GM21360 (cell line): Measurements from ENCODE around the gene AKAP6.
A peak's percentile ranks its signal among the peaks of the same experiment; 100 is the strongest.
"Not testable (repeated sequence)": the region's sequence is repeated elsewhere in the genome, so short reads cannot be mapped to it uniquely, and the experiment has no call there.

Experiments used
- ATAC-seq: cut with Tn5 transposase; IDR thresholded peaks from one replicate; pipeline ENCODE4 v1.9.1; 2021; ENCODE audit warnings: mild to moderate bottlenecking, moderate library complexity; ENCODE audit not compliant: unreplicated experiment

Gene AKAP6

GRCh38 chr14:32435411-32435810 is 106.3 kb downstream of the AKAP6 start:
- no peak for ATAC-seq

DNA sequence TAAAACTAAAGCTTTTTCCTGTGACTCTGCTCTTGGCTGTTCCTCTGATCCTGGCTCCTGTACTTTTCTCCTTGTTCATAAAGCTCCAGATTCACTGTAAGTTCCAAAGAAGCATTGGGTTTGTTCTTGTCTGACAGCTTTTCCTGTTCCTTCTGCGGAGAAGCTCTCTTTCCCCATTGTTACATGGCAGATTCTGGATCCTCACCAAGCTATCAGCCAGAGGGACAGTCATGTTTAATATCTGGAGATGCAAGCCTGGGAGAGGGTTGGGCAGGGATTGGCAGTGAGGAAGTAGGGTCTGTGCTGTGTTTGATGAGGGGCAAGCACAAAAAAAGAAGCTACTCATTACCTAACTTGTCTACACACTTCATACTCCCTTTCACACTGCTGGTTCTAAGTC is 107.9 kb downstream of the AKAP6 start:
- no peak for ATAC-seq

DNA sequence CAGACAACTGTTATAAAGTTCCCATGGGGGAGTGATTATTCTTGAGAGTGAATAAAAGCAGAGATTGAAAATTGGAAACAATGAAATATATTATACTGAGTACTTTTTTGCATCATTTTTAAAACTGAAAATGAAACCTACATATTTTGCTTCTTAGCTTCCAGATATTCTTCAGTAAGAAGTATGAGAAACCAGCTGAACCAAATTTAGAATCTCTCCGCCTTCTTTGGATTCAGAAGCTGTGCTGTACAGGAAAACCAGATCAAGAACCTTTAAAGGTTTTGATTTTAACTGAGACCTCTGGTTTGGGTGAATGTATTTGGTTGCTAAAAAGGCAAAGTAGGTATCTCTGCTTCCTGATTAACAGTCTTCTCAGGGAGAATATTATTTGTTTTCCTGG is 109.4 kb downstream of the AKAP6 start:
- ATAC-seq = no peak

DNA sequence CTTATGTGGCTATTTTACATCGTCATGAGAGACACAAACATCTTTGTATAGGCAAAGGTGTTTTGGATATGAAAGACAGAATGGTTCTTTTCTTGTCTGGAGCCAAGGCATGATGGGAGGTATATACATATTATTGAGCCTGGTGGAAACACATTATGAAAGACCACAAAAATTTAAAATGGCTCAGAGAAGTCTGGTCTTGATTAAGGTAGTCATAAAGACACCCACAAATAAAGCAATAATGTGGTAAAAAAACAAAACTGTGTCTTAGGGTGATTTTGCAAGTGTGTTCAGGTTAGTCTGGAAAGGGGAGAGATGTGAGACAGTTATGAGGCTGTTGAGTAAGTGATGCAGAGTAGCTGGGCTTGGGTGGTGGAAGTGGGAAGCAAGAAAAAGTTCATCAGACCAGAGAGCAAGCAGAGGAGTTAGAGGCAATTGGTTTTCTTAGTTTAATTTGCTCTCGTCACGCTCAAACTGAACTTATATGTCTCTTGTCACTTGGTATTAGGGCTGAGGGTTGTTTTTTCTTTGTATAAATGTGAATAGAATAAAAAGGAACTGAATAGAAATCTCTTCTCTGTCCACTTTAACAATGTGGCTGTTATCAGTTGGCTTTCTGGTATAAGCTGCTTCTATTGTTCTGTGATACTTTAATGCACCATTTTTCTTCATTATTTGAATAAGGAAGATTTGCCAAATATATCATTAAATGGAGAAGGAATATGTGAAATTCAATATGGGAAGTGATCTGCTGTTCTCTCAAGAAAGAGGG is 115.0 kb downstream of the AKAP6 start:
- no peak for ATAC-seq

DNA sequence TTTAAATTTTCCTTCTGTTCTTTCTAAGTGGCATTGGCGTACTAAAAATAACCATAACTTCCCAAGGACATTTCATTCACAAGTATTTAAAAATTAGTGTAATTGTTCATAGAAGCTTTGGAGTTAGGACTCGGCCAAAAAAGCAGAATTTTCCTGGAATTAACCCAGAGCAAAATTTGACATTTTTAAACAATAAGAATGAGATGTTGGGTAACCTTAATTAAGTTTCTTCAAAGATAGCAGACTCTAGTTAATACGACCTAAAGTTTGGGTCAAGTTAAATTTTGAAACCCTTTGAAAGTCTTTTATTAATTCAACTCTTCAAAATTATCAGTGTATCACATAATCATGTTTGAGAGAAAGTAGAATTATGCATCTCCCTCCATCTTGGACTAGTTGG is 118.3 kb downstream of the AKAP6 start:
- no peak for ATAC-seq

DNA sequence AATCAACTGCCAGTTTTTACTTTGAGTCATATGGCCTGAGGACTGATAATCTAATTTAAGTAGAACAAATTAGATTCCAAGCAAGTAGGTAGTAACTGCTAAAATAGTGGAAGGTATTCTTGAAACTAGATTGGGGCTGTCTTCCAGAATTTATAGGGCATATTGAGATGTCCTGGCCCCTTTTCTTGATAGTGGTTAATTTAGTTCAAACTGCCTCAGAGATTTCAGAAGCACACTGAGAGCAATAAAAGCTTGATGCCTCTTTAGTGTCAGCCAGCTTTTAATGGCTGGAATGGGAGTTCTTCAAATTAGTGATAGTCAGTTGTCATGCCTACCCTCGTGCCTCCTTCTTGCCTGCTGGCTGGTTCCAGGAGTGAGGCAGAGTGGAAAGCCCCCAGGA is 120.5 kb downstream of the AKAP6 start:
- no peak for ATAC-seq

GRCh38 chr14:32450919-32451675 is 122.0 kb downstream of the AKAP6 start:
- no peak for ATAC-seq

DNA sequence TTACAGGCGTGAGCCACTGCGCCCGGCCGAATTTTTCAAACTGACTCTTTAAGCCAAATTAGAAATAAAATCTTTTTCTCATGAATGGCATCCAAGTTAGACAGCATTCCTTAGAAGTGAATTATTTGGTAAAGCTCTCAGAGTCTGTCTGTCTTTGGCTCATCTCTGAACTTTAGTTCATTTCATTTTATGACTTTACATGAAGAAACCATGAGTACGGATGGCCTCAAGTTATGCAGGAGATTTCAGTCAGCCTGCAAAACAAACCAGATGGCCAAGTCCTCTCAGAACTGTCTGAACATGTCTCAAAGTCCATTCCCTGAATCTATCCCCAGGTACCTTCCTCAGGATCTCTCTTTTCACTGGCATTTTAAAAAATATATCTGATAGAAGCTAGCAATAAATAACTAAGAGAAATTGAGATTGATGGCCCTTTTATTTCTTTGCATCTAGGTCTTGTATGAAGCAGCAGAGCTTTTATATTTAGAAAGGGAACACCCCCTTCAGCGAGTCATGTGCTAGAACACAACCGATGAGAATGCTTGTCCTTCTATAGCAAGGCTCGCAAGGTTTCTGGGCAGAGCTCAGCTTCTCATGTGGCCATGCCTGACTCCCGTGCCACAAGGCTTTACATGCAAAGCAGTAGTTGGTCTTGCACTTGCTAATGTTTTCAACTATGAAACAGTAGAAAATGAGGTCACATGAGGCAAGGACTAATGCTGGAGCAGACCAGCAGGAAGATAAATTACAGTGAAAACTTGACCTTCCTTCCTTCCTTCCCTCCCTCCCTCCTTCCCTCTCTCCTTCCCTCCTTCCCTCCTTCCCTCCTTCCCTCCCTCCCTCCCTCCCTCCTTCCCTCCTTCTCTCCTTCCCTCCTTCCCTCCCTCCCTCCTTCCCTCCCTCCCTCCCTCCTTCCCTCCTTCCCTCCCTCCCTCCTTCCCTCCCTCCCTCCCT is 125.0 kb downstream of the AKAP6 start:
- ATAC-seq = no peak

GRCh38 chr14:32457213-32457920 is 128.3 kb downstream of the AKAP6 start:
- ATAC-seq = no peak

- no peak for ATAC-seq
These were observed 129.6 kb downstream of the AKAP6 start for GRCh38 chr14:32458720-32459119.

DNA sequence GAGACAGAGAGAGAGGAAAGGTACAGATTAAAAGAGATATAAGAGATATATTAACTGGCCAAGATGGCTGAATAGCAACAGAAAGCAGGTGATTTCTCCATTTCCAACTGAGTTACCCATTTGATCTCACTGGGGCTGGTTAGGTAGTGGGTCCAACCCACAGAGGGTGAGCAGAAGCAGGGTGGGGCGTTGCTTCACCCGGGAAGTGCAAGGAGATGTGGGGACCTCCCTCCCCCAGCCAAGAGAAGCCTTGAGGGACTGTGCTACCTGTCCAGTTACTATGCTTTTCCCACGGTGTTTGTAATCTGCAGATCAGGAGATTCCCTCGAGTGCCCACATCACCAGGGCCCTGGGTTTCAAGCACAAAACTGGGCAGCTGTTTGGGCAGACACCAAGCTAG is 131.2 kb downstream of the AKAP6 start:
- no peak for ATAC-seq

- ATAC-seq = not testable (repeated sequence)
These were observed 133.5 kb downstream of the AKAP6 start for GRCh38 chr14:32462553-32462952.

DNA sequence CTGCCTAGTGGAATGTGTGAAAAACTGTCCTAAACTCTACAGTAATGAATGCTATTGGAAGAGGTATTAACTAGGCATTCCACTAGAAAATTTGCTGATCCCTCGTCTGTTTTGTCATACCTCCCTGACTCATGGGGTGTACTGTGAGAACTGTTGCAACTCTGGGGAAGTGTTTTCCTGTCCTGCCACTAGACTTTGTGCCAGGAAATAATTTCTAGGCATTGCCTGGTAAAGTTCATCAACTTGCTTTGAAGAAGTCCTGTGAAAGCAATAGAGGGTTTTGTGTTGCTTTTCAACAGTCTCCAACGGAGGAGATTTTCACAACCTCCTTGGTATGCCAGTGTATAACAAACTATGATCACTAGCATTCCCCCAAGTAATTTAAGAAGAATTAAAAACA is 139.9 kb downstream of the AKAP6 start:
- ATAC-seq = no peak

DNA sequence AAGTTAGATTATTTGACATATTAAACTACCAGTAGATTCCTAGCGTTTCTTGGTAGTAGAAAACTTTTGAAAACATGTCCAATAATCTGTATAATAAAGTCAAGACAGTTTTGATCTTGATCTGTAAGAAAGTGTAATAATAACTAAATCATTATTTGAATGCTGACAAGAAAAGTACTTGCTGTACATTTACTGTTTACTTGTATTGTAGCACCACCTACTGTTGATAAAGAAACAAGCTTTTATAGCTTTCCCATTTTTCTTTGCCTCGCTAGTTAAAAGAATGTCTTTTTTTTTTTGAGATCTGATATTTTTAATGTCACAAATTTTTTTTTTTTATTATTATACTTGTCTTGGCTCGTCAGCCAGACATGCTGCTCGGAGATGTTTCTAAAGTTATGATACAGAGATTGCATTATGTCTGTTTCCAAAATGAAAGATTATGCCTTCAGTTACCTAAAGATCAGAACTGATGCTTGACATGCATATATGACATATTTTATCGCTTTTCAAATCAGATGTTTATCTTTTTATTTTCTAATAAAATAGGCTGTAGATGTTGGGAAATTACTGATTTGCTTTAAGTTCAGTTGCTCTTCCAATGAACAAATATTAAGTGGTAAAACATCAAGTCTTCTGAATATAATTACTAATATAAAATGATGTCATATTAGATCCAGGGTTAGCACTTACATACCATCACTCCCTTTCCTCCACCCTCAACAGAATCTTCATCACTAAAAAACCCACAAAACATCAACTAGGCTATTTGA is 140.5 kb downstream of the AKAP6 start:
- ATAC-seq = peak; percentile 57

GRCh38 chr14:32470161-32470715 is 141.1 kb downstream of the AKAP6 start:
- ATAC-seq = no peak

- ATAC-seq = no peak
These were observed 142.1 kb downstream of the AKAP6 start for GRCh38 chr14:32471181-32471580.

DNA sequence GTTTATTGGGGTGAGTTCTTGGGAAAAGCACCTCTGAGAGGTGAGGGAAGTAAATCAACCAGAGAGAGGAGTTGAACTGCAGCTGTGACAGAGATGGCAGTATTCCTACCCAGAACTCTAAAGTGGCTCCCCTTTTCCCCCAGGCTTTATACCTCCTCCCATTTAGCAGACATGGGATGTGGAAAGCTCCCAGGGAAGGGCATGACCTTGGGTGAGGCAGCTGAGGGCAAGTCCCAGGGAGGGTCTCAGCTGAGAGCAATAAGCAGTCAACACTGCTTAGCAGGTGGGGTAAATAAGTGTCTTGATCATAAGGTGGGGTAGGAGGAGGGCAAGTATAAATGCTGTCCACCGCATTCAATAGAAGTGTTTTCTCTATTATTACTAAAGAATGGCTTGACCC is 143.0 kb downstream of the AKAP6 start:
- ATAC-seq = no peak

DNA sequence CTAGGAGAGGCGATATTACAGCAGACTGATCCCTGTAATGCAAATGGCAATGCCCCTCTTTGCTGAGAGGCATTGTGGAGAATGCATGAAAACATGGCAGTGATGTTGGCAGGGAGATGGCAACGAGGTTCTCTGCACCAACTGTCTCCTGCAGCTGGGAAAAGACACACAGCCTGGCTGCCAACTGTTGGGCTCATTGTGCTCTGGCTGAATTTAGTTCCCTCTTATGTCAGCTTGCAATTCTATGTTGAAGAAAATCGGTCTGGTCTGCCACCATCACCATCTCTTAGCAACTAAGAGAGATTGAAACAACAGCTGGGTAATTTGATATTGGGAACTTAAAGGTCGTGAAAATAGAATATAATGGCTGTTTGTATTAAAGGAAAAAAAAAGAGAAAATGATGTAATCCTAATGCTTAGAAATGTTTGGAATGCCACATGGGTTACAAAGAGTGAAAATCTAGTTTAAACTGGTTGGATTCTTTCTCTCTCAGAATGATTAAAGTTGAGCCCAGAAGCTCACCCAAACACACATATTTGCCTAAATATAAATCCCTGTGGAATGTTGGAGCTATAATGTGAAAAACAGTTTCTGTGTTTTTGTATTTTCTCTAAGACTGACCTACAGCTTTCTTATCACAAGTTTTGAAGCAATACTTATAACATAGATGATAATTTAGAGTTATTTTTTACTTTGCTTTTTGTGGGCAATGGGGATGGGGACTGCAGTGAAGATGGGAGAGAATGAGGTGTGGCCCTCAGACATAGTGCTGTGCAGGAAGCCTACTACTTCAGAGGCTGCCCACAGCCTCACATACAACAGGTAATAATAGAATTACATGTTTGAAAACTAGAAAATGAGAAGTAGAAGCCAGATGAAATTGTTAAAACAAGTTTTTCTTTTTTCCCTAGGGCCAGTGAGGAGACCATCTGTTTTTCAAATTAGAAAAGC is 143.7 kb downstream of the AKAP6 start:
- ATAC-seq = no peak
